ENCODE measurements around the gene MIA3. TPM values are rescaled to one million over a fixed set of nuclear protein-coding genes. Genes with fewer than 3 reads are reported as not detected.
A peak's percentile ranks its signal among the peaks of the same experiment; 100 is the strongest.

The MIA3 gene
- total and polyA plus RNA-seq, 4 donors: 20.7 to 69.3 (median 41.6) TPM

GRCh38 chr1:222631611-222632208 is 13.8 kb downstream of the MIA3 start:
- no peak overlapping the region for H3K4me3 ChIP-seq
- no peaks in the 10 kb centered on the region for H3K9me3 ChIP-seq (ENCODE audit: control insufficient read depth in 4 of 4, insufficient read depth in 3 of 4, low read length in 3 of 4)
- peaks cover 5 to 29% (median 18%) of the 10 kb centered on the region in 4 donors for H3K36me3 ChIP-seq (ENCODE audit: control insufficient read depth in 4 of 4, insufficient read depth in 4 of 4, low read length in 4 of 4)
- no peak overlapping the region for H3K27ac ChIP-seq (ENCODE audit: low read depth in 1 of 2, low read length in 1 of 2)
- no peak for DNase-seq
- H3K9ac ChIP-seq (ENCODE audit: insufficient read depth in 1 of 2, low read length in 2 of 2): no peak overlapping the region
- WGBS, 2 donors: 91 to 98% methylated on average over 3 of the region's 3 CpGs
- no peak for ATAC-seq (ENCODE audit: insufficient read depth, low FRiP score)
- no peaks in the 10 kb centered on the region for H3K27me3 ChIP-seq (ENCODE audit: control insufficient read depth in 3 of 3, insufficient read depth in 3 of 3, low read length in 2 of 3)
- TF ChIP-seq CTCF (IDR thresholded peaks at IDR 0.05; ENCODE audit: control extremely low read depth, extremely low read depth): no peak
- H3K4me1 ChIP-seq (ENCODE audit: control insufficient read depth in 5 of 5, insufficient read depth in 5 of 5, low read length in 5 of 5): no peaks in the 10 kb centered on the region

DNA sequence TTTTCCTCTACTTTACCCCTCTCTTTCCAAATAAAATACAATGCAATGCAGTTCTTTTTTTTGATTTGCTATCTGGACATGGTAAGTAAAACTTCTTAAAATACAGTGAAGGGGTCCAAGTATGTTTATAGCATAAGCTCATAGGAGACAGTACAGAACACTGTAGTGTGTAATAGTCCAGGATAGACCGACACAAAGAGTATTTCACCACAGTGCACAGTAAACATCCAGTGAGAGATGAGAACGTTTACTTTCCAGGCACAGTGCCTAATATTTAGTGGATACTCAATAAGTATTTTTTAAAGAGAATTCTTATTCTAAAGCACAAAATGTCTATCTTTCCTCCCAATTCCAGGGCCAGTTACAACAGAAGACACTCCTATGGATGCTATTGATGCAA is 14.9 kb downstream of the MIA3 start:
- H3K36me3 ChIP-seq (ENCODE audit: control insufficient read depth in 4 of 4, insufficient read depth in 4 of 4, low read length in 4 of 4): peaks cover 3 to 26% (median 15%) of the 10 kb centered on the region in 4 donors
- WGBS, 2 donors: 52 to 73% methylated on average over 2 of the region's 2 CpGs
- ATAC-seq (ENCODE audit: insufficient read depth, low FRiP score): no peak

GRCh38 chr1:222634180-222635013 is 16.5 kb downstream of the MIA3 start:
- ATAC-seq (ENCODE audit: insufficient read depth, low FRiP score): peak; percentile 72
- no peaks in the 10 kb centered on the region for H3K9me3 ChIP-seq (ENCODE audit: control insufficient read depth in 4 of 4, insufficient read depth in 3 of 4, low read length in 3 of 4)
- WGBS, 2 donors: 49 to 55% methylated on average over 7 of the region's 7 CpGs
- peak; percentile 82 for TF ChIP-seq CTCF (IDR thresholded peaks at IDR 0.05; ENCODE audit: control extremely low read depth, extremely low read depth)
- H3K27ac ChIP-seq (ENCODE audit: low read depth in 1 of 2, low read length in 1 of 2): no peak overlapping the region
- H3K27me3 ChIP-seq (ENCODE audit: control insufficient read depth in 3 of 3, insufficient read depth in 3 of 3, low read length in 2 of 3): no peaks in the 10 kb centered on the region
- peak; percentile 69 to 95 (median 94) for DNase-seq
- H3K4me1 ChIP-seq (ENCODE audit: control insufficient read depth in 5 of 5, insufficient read depth in 5 of 5, low read length in 5 of 5): no peaks in the 10 kb centered on the region
- H3K9ac ChIP-seq (ENCODE audit: insufficient read depth in 1 of 2, low read length in 2 of 2): no peak overlapping the region
- H3K36me3 ChIP-seq (ENCODE audit: control insufficient read depth in 4 of 4, insufficient read depth in 4 of 4, low read length in 4 of 4): peaks cover 3 to 16% (median 13%) of the 10 kb centered on the region in 4 donors
- H3K4me3 ChIP-seq: no peak overlapping the region

More for the DNA sequence above, 14.9 kb downstream of the MIA3 start:
- H3K27me3 ChIP-seq (ENCODE audit: control insufficient read depth in 3 of 3, insufficient read depth in 3 of 3, low read length in 2 of 3): no peaks in the 10 kb centered on the region
- H3K4me3 ChIP-seq: no peak overlapping the region
- no peaks in the 10 kb centered on the region for H3K4me1 ChIP-seq (ENCODE audit: control insufficient read depth in 5 of 5, insufficient read depth in 5 of 5, low read length in 5 of 5)
- no peaks in the 10 kb centered on the region for H3K9me3 ChIP-seq (ENCODE audit: control insufficient read depth in 4 of 4, insufficient read depth in 3 of 4, low read length in 3 of 4)
- no peak overlapping the region for H3K27ac ChIP-seq (ENCODE audit: low read depth in 1 of 2, low read length in 1 of 2)
- H3K9ac ChIP-seq (ENCODE audit: insufficient read depth in 1 of 2, low read length in 2 of 2): no peak overlapping the region
- no peak for DNase-seq
- no peak for TF ChIP-seq CTCF (IDR thresholded peaks at IDR 0.05; ENCODE audit: control extremely low read depth, extremely low read depth)
